T47D (cell line): ENCODE data around the gene CDX1.

Experiments
- DNase-seq, 2 experiments: peaks; one replicate each; pipeline versions ENCODE4 v3.0.0 to v3.0.0-alpha.2; 2011 to 2012; ENCODE audit warnings: low read depth in 1 of 2, low spot score in 1 of 2
- JUND ChIP-seq: IDR thresholded peaks from 2 replicates; pipeline ENCODE4 v1.6.1; 2012; ENCODE audit warnings: low read depth
- in situ Hi-C: cut with HindIII; loops from 2 replicates; pipeline ENCODE4 v1.10.0; 2016; ENCODE audit warnings: low sequenced_read_pairs, low pct_unique_long_range_greater_than_20kb

Gene CDX1

DNA sequence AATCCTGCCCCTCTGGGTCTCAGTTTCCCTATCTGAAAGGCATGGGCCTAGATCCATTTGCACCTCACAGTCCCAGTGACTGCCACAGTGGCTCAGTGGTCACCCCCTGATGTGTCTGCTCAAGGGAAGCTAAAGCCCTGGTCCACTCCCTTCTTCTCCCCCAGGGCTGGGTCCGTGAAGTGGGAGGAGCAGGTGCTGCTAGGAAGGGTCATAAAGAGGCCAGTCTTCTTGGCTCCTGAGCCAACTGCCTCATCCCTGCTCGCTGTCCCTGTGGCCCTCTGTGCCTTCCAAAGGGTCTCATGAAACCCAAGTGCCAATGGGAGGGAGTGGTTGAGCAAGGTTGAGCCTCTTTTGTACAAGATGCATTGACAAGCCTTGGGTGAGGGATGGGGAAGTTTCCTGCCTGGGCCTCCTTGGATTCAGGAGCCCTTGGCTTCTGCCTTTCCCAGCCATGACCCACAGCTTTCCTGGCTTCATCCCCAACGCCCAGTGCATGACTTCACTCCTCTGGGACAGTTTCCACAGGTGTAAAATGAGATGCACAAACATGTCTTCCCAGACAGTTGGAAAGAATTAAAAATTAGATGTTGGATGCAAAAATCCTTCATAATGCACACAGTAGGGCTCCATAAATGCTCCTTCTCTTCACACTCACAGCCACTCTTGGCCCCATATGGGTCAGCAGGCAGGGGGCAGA is 21.7 kb downstream of the CDX1 start:
- in situ Hi-C loops: no loop called here
- no peak for DNase-seq
- no peak for TF ChIP-seq JUND

DNA sequence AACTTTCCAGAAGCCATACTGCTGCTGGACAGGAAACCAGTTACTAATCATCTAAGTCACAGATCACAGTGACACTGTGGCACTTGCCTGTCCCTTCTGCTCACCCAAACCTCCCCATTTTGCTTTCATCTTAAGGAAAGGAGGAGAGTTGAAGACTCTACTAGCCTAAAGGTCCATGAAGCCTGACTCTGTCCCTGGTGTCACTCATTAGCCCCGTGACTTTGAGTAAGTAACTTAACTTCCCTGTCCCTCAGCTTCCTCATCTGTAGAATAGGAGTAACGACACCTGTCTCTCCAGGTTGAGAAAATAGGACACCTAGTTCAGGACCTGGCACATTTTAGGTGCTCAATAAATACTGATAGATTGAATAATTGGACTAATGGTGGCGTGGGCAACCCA is 22.7 kb downstream of the CDX1 start:
- TF ChIP-seq JUND: no peak
- no peak for DNase-seq
- in situ Hi-C loops: no loop called here

DNA sequence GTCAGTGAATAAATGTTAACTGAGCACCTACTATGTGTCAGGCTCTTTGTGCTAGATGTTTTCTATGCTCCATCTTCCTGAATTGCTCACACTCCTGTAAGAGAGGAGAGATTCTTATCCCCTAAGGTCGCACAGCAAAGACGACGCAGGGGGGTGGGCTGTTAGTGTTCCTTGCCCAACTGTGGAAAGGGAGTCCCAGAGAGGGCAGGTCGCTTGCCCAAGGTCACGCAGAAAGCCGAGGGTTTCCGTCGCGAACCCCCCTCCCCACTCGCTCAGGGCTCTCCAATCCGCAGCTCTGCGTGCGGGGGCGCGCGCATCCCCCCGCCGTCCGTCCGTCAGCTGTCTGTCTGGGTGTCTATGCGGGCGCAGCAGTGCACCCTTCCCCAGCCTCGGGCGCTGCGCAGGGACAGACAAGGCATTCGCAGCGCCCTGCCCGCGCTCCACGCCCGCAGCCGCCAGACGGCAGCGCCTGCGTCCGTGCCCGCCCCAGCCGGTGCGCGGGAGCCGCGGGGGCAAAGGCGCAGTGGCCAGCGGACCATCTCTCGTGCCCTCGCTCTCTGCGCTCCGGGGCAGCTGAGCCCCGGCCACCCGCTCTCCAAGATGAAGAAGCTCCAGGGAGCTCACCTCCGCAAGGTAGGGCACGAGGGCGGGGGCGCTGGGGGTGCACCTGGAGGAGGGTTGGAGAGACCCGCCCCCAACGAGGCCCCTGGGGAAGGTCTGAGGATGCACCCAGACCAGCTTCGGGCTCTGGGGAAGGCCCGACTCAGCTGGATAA is 23.3 kb downstream of the CDX1 start, which contains the start of gene SLC6A7:
TSS of gene SLC6A7 (plus strand) at position 335 of the 775 bp plus-strand sequence. CDS start at position 601, 266 bp downstream.
- in situ Hi-C loops: no loop called here
- no peak for TF ChIP-seq JUND
- no peak for DNase-seq

DNA sequence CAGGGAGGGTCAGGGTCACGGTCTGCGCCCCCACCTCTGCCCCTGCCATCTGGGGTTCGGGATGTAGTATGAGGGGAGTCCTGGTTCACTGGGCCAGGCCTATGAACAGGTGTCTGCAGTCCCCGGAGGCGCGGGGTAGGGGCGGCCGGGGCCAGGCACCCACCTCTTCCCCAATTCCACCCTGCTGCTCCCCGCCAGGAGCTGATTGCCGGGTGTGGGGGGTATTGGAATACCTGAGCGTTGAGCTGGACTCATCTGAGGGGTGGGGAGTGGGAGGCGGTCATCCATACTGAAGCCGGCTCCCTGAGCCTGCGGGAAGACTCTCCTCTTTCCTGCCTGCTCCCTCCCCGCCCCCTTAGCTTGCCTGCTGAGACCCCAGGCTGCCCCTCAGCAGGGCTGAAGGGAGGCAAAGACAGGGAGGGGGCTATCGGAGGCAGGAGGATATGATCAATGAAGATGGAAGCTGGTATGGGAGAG is 24.0 kb downstream of the CDX1 start:
- no peak for TF ChIP-seq JUND
- in situ Hi-C loops: no loop called here
- no peak for DNase-seq

DNA sequence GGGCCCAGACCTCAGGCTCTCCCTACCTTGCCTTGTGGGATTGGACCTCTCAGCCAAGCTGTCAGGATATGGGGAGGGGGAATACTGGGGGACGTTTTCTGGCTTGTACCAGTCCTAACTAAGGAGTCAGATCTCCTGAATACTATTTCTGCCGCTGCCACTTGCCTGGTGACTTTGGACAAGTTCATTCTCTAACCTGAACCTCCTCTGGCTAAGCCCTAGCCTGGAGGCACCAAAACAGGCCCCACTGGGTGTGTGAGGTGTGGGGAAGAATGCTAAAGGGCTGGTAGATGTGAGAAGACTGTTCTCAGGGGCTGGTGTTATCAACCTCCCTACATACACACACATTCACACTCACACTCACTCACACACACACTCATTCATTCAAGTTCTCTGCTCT is 24.4 kb downstream of the CDX1 start:
- peak; percentile 28 to 70 for DNase-seq
- TF ChIP-seq JUND: no peak
- in situ Hi-C loops: no loop called here

DNA sequence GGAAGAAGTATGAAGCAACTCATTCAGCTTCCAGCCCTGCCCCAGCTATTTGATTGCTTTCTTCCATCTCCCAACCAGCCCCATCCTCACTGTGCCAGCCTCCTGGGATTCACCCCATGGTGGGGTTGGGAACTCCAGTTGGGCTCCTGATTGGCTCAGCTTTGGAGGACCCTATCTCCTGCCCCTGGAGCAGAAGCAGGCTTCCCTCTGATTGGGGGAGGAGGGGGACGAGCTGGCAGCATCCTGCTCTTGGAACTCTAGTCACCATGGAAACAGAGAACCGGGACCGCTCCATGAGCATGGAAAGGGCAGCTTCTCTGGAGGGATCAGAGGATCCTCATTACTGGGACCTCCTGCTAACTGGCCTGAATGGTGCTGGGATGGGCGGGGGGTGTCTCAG is 25.9 kb downstream of the CDX1 start:
- no peak for TF ChIP-seq JUND
- no peak for DNase-seq
- in situ Hi-C loops: no loop called here

DNA sequence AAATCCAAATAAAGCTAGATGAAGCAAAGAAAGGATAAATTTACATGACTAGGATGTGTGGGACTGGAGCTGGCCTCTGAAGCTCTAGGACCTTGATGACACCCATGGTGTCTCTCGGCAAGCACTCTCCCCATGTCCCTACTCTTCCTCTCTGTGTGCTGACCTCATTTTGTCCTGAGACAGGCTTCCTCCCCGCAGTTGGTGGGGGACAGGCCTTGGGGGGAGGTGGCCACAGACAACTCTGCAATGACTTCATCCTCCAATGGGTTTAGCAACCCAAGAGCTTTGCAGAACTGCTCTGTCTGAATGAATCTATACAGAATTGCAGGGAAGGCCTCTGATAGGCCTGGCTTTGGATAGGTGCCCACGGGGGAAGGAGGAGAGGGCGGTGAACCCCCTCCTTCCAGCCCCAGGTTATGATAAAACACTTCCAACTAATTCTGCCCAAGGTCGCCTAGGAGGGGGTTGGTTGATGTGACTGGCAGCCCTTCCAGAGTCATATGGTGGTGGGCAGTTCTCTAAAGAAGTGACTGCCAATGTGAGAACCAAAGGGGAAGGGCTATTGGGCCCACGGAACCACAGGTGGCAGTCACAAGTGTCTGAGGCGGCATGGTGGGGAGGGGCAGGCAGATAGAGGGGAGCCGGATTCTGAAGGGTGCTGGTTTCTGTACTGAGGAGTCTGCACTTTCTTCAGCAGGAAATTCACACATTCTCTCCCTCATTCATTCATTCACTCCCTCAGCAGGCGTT is 29.3 kb downstream of the CDX1 start:
- TF ChIP-seq JUND: no peak
- in situ Hi-C loops: no loop called here
- DNase-seq: no peak

DNA sequence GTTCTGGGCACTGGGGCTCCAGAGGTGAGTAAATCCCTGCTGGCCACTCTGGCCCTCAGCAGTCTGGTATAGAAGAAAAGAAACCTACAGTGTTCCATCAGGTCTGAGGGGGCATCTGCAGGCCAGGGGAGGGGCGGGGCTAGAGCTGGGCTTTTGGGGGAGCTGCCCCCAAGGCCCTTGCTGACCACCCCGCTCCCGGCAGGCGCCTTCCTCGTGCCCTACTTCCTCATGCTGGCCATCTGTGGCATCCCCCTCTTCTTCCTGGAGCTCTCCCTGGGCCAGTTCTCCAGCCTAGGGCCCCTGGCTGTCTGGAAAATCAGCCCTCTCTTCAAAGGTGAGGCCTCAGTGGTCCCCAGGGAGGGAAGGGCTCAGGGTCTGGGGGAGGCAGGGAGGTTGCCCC is 29.9 kb downstream of the CDX1 start:
- TF ChIP-seq JUND: no peak
- DNase-seq: no peak
- in situ Hi-C loops: no loop called here

DNA sequence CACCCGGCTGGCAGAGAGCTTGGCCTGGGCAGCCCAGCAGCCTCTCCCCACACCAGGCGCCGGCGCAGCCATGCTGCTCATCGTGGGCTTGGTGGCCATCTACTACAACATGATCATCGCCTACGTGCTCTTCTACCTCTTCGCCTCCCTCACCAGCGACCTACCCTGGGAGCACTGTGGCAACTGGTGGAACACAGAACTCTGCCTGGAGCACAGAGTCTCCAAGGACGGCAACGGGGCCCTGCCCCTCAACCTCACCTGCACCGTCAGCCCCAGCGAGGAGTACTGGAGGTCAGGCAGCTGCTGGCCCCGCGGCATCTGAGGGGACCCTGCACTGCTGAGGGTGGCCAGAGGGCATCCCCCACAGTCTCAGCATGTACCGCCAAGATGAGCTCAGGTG is 30.4 kb downstream of the CDX1 start:
- DNase-seq: no peak
- TF ChIP-seq JUND: no peak
- in situ Hi-C loops: no loop called here

DNA sequence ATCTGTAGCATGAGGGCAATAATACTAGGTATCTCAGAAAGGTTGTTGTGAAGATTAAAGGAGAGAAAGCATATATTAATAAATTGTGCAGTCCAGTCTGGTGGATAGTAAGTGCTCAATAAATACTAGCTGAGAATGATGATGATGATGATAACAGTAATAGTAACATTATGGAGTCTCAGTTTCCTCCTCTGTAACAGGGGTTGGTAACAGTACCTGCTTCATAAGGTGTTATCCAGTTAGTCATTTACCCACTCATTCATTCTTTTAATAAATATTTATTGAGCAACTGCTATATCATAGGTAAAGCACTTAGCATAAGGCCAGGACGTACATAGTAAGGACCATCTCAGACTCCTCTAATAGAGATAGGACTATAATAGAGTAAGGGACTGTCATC is 30.9 kb downstream of the CDX1 start:
- in situ Hi-C loops: no loop called here
- TF ChIP-seq JUND: no peak
- DNase-seq: no peak

DNA sequence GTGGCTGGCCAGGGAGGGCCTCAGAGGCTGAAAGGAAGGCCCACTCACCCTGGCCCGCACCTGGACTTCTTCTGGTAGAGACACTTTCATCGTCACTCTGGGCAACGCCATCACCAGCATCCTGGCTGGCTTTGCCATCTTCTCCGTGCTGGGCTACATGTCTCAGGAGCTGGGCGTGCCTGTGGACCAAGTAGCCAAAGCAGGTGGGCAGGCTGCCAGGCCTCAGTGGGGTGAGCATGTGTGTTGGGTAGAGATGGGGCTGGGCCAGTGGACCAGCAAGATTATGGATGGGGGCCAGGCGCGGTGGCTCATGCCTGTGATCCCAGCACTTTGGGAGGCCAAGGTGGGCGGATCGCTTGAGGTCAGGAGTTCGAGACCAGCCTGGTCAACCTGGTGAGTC is 35.9 kb downstream of the CDX1 start:
- DNase-seq: no peak
- TF ChIP-seq JUND: no peak
- in situ Hi-C loops: no loop called here

DNA sequence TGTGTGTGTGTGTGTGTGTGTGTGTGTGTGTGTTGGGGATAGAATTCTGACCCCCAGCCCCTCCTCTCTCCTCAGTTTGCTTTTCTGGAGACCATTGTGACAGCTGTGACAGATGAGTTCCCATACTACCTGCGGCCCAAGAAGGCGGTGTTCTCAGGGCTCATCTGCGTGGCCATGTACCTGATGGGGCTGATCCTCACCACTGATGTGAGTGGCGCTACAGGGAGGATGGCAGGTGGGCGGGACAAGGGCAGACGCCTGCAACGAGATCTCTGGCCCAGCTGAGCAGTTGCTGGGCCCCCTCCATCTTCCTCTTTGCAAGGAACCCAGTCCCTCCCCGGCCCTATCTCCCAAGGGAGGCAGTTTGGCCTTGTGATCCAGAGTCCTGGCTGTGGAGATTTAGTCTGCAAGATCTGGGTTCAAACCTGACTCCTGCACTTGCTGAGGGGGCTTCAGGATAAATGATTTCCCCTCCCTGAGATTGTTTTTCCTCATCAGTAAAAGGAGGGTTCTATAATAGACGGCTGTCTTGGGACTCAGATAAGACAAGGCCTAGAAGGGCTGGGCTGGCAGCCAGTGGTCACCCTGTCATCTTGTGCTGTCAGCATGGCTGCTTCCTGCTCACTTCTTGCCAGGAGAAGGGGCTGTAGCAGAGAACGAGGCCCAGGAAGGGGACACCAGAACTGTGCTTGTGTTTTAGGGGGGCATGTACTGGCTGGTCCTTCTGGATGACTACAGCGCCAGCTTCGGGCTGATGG is 37.4 kb downstream of the CDX1 start:
- TF ChIP-seq JUND: no peak
- DNase-seq: no peak
- in situ Hi-C loops: no loop called here
